Mesenchymal stem cell (in vitro differentiated cells and primary cell): Measurements from ENCODE around the gene PRKD1.

ENCODE experiments used
- DNase-seq: peaks from one replicate; pipeline ENCODE4 v3.0.0-alpha.2; 2013
- H2AFZ ChIP-seq: one replicate; pipeline ENCODE4 v1.6.1; 2013; ENCODE audit warnings: low read depth, mild to moderate bottlenecking, control low read depth, inconsistent platforms, low read length, moderate library complexity
- H2AK5ac ChIP-seq: 2 replicates; pipeline ENCODE4 v1.6.1; 2013; ENCODE audit warnings: low read length, moderate library complexity, mild to moderate bottlenecking, inconsistent platforms; ENCODE audit not compliant: severe bottlenecking
- H2BK120ac ChIP-seq: one replicate; pipeline ENCODE4 v1.6.1; 2013; ENCODE audit warnings: low read depth, mild to moderate bottlenecking, inconsistent platforms, low read length, moderate library complexity
- H2BK12ac ChIP-seq, 2 experiments: one replicate each; pipeline ENCODE4 v1.6.1; 2013; ENCODE audit warnings: inconsistent platforms in 2 of 2, low read length in 2 of 2, mild to moderate bottlenecking in 2 of 2, moderate library complexity in 2 of 2, control low read depth in 1 of 2
- H2BK15ac ChIP-seq: one replicate; pipeline ENCODE4 v1.6.1; 2013; ENCODE audit warnings: mild to moderate bottlenecking, low read depth, inconsistent platforms; ENCODE audit not compliant: poor library complexity, severe bottlenecking
- H2BK5ac ChIP-seq: 2 replicates; pipeline ENCODE4 v1.6.1; 2013; ENCODE audit warnings: low read depth, mild to moderate bottlenecking, low read length, control low read depth, inconsistent platforms; ENCODE audit not compliant: poor library complexity, severe bottlenecking
- H3K14ac ChIP-seq, 2 experiments: one replicate each; pipeline ENCODE4 v1.6.1; 2013; ENCODE audit warnings: inconsistent platforms in 2 of 2, low read length in 2 of 2, control low read depth in 1 of 2, mild to moderate bottlenecking in 1 of 2, moderate library complexity in 1 of 2
- H3K18ac ChIP-seq, 2 experiments: one replicate each; pipeline ENCODE4 v1.6.1; 2013; ENCODE audit warnings: inconsistent platforms in 2 of 2, low read length in 2 of 2, control low read depth in 1 of 2, low read depth in 1 of 2, mild to moderate bottlenecking in 1 of 2
- H3K23ac ChIP-seq, 2 experiments: one replicate each; pipeline ENCODE4 v1.6.1; 2013; ENCODE audit warnings: inconsistent platforms in 2 of 2, low read length in 2 of 2, mild to moderate bottlenecking in 2 of 2, moderate library complexity in 2 of 2, control low read depth in 1 of 2
- H3K27ac ChIP-seq: 2 replicates; pipeline ENCODE4 v1.5.1; 2013; ENCODE audit warnings: mild to moderate bottlenecking, moderate library complexity, low read length, control low read depth, inconsistent platforms; ENCODE audit not compliant: poor library complexity, severe bottlenecking
- H3K27me3 ChIP-seq, 2 experiments: 2 replicates each; pipeline versions ENCODE4 v1.6.1 to v1.7.0; 2013; ENCODE audit warnings: low read length in 2 of 2, mild to moderate bottlenecking in 2 of 2, moderate library complexity in 2 of 2, control low read depth in 1 of 2, inconsistent platforms in 1 of 2; ENCODE audit not compliant: control insufficient read depth in 1 of 2, insufficient read depth in 1 of 2
- H3K36me3 ChIP-seq, 2 experiments: 2 replicates each; pipeline versions ENCODE4 v1.6.1 to v1.7.0; 2013; ENCODE audit warnings: low read length in 2 of 2, control low read depth in 1 of 2, inconsistent platforms in 1 of 2, low read depth in 1 of 2, mild to moderate bottlenecking in 1 of 2; ENCODE audit not compliant: insufficient read depth in 2 of 2, control insufficient read depth in 1 of 2
- H3K4ac ChIP-seq, 2 experiments: one replicate each; pipeline ENCODE4 v1.6.1; 2013; ENCODE audit warnings: inconsistent platforms in 2 of 2, low read length in 2 of 2, mild to moderate bottlenecking in 2 of 2, moderate library complexity in 2 of 2, control low read depth in 1 of 2, low read depth in 1 of 2
- H3K4me1 ChIP-seq: 2 replicates; pipeline ENCODE4 v1.6.1; 2013; ENCODE audit warnings: low read depth, low read length, control low read depth; ENCODE audit not compliant: control insufficient read depth, insufficient read depth
- H3K4me2 ChIP-seq: 2 replicates; pipeline ENCODE4 v1.6.1; 2013; ENCODE audit warnings: low read length, mild to moderate bottlenecking, inconsistent platforms; ENCODE audit not compliant: poor library complexity, severe bottlenecking
- H3K4me3 ChIP-seq, 2 experiments: 2 replicates each; pipeline versions ENCODE4 v1.5.1 to v1.7.0; 2013; ENCODE audit warnings: low read length in 2 of 2, mild to moderate bottlenecking in 2 of 2, control low read depth in 1 of 2, low read depth in 1 of 2; ENCODE audit not compliant: insufficient read depth in 1 of 2
- H3K79me1 ChIP-seq: replicated peaks from 2 replicates; pipeline ENCODE4 v1.6.1; 2013; ENCODE audit warnings: mild to moderate bottlenecking, control low read depth, low read length, inconsistent platforms; ENCODE audit not compliant: poor library complexity, severe bottlenecking
- H3K9ac ChIP-seq: 2 replicates; pipeline ENCODE4 v1.7.0; 2013; ENCODE audit warnings: mild to moderate bottlenecking, low read length, moderate library complexity
- H3K9me3 ChIP-seq: 2 replicates; pipeline ENCODE4 v1.7.0; 2013; ENCODE audit warnings: mild to moderate bottlenecking, low read length; ENCODE audit not compliant: control insufficient read depth
- H4K8ac ChIP-seq: one replicate; pipeline ENCODE4 v1.6.1; 2013; ENCODE audit warnings: inconsistent platforms, mild to moderate bottlenecking, low read length, moderate library complexity
- H4K91ac ChIP-seq: one replicate; pipeline ENCODE4 v1.6.1; 2013; ENCODE audit warnings: mild to moderate bottlenecking, low read length, inconsistent platforms
- WGBS: methylation state at CpG from one replicate; pipeline ENCODE4 v1.1.7; 2013; ENCODE audit warnings: mixed read lengths; 5-methylcytosine and 5-hydroxymethylcytosine counted together

PRKD1 gene

GRCh38 chr14:29636870-29637269 lies 290.8 kb downstream of the PRKD1 start:
- DNase-seq: no peak
- no peak overlapping the region for H3K4me2 ChIP-seq
- H3K36me3 ChIP-seq: peaks cover 0 to 30% of the 10 kb centered on the region in 2 experiments
- no peak overlapping the region for H2AFZ ChIP-seq
- 87% methylated on average over 2 of the region's 3 CpGs for WGBS
- H3K27me3 ChIP-seq: no peaks in the 10 kb centered on the region
- no peak overlapping the region for H3K18ac ChIP-seq
- no peak overlapping the region for H2BK15ac ChIP-seq
- no peak overlapping the region for H2AK5ac ChIP-seq
- H3K9me3 ChIP-seq: no peaks in the 10 kb centered on the region
- no peak overlapping the region for H4K91ac ChIP-seq
- H3K23ac ChIP-seq: no peak overlapping the region
- no peak overlapping the region for H4K8ac ChIP-seq
- H3K9ac ChIP-seq: no peak overlapping the region
- H3K4ac ChIP-seq: no peak overlapping the region
- H2BK120ac ChIP-seq: no peak overlapping the region
- H3K79me1 ChIP-seq: no peaks in the 10 kb centered on the region
- no peaks in the 10 kb centered on the region for H3K4me1 ChIP-seq
- H2BK5ac ChIP-seq: no peak overlapping the region
- no peak overlapping the region for H3K4me3 ChIP-seq
- H3K14ac ChIP-seq: no peak overlapping the region
- H3K27ac ChIP-seq: no peak overlapping the region
- H2BK12ac ChIP-seq: no peak overlapping the region

- Histone ChIP-seq H4K91ac (peak overlapping the region; percentile 53), H3K4me1 (no peaks in the 10 kb centered on the region), H3K23ac (no peak overlapping the region), H3K4me2 (no peak overlapping the region), H3K4ac (no peak overlapping the region), H2BK5ac (no peak overlapping the region), H3K27me3 (no peaks in the 10 kb centered on the region), H2BK12ac (no peak overlapping the region), H3K18ac (no peak overlapping the region), H3K9me3 (no peaks in the 10 kb centered on the region), H2AFZ (no peak overlapping the region), H3K14ac (no peak overlapping the region), H3K4me3 (no peak overlapping the region), H2BK120ac (no peak overlapping the region), H4K8ac (no peak overlapping the region), H3K9ac (no peak overlapping the region), H2BK15ac (no peak overlapping the region), H3K79me1 (no peaks in the 10 kb centered on the region), H3K36me3 (peaks cover 0 to 15% of the 10 kb centered on the region in 2 experiments), H2AK5ac (no peak overlapping the region), H3K27ac (no peak overlapping the region)
- WGBS: 100% methylated on average over 1 of the region's 5 CpGs
- DNase-seq: no peak
Measured at GRCh38 chr14:29630566-29631160, 297.0 kb downstream of the PRKD1 start.

GRCh38 chr14:29629839-29630238 lies 297.8 kb downstream of the PRKD1 start:
- Histone ChIP-seq H3K9ac (no peak overlapping the region), H3K4me1 (no peaks in the 10 kb centered on the region), H2BK5ac (no peak overlapping the region), H2BK15ac (no peak overlapping the region), H2BK12ac (no peak overlapping the region), H3K9me3 (no peaks in the 10 kb centered on the region), H4K8ac (no peak overlapping the region), H3K36me3 (peaks cover 0 to 21% of the 10 kb centered on the region in 2 experiments), H3K79me1 (no peaks in the 10 kb centered on the region), H2BK120ac (no peak overlapping the region), H3K27me3 (no peaks in the 10 kb centered on the region), H4K91ac (no peak overlapping the region), H3K18ac (no peak overlapping the region), H3K4me3 (no peak overlapping the region), H2AFZ (no peak overlapping the region), H2AK5ac (no peak overlapping the region), H3K4me2 (no peak overlapping the region), H3K27ac (no peak overlapping the region), H3K4ac (no peak overlapping the region), H3K14ac (no peak overlapping the region), H3K23ac (no peak overlapping the region)
- DNase-seq: no peak

DNA sequence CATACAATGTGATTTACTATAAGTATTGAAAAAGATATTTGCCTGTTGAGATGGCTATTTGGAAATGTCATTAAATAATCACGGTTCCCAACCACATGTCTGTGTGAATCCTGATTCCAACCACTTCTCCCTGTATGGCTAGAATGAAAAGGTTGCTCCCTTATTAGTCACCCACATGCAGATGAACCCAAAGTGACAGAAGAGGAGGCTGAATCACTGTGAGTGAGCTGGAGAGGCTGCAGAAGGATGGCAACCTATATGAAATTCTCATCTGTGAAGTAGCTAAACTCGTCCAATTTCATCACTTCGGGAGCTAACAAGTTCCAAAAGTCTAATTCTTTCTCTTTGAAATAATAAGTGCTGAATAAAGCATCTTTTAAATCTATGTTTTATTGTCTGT lies 300.5 kb downstream of the PRKD1 start:
- H3K4ac ChIP-seq: no peak overlapping the region

More for the DNA sequence above, 300.5 kb downstream of the PRKD1 start:
- no peak overlapping the region for H3K4me3 ChIP-seq
- no peak overlapping the region for H3K18ac ChIP-seq
- H3K27me3 ChIP-seq: no peaks in the 10 kb centered on the region
- no peak overlapping the region for H2BK5ac ChIP-seq
- WGBS: no CpG with 5 or more reads among the region's 3 CpGs
- no peak overlapping the region for H2AFZ ChIP-seq
- H3K9me3 ChIP-seq: no peaks in the 10 kb centered on the region
- H3K36me3 ChIP-seq: peaks cover 0 to 17% of the 10 kb centered on the region in 2 experiments
- no peaks in the 10 kb centered on the region for H3K4me1 ChIP-seq
- no peak overlapping the region for H2BK15ac ChIP-seq
- H2AK5ac ChIP-seq: no peak overlapping the region
- no peaks in the 10 kb centered on the region for H3K79me1 ChIP-seq
- H3K23ac ChIP-seq: no peak overlapping the region
- no peak overlapping the region for H3K9ac ChIP-seq
- H2BK12ac ChIP-seq: no peak overlapping the region
- no peak overlapping the region for H3K14ac ChIP-seq
- H4K8ac ChIP-seq: no peak overlapping the region
- no peak overlapping the region for H3K27ac ChIP-seq
- no peak for DNase-seq
- no peak overlapping the region for H2BK120ac ChIP-seq
- H3K4me2 ChIP-seq: no peak overlapping the region
- no peak overlapping the region for H4K91ac ChIP-seq
